ENCODE measurements around the gene IGF1.

IGF1 gene

DNA sequence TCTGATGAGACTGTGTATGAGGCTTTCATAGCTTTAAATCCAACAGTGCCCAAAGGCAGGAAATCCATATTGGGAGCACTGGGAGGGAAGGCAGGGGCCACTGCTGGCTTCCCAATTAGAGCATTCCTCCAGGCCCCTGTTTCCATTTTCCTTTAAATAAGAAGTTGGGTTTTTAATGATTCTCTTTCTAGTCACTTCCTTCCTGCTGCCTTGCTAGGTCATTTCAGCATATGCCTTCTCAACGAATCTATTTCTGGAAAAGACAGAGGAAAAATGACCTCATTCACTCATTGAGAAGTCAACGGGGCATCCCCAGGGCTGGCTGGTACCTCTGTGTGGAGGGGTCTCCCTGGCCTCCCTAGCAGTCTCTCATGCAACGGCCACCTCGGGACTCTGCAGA lies 43.5 kb downstream of the IGF1 start:
- Histone ChIP-seq H3K36me3 (ENCODE audit: insufficient read depth, low read length) (no peaks in the 10 kb centered on the region), H3K9ac (ENCODE audit: low read depth, low read length) (no peak overlapping the region), H3K4me1 (ENCODE audit: insufficient read depth, low read length) (no peaks in the 10 kb centered on the region), H3K4me3 (ENCODE audit: low read depth in 1 of 2, low read length in 2 of 2) (no peak overlapping the region), H3K79me2 (ENCODE audit: insufficient read depth, low read length) (no peaks in the 10 kb centered on the region), H3K27ac (ENCODE audit: low read length) (no peak overlapping the region), H4K20me1 (ENCODE audit: insufficient read depth, low read length) (no peaks in the 10 kb centered on the region), H3K9me3 (ENCODE audit: insufficient read depth, low read length, severe bottlenecking) (no peaks in the 10 kb centered on the region), H3K27me3 (ENCODE audit: insufficient read depth, low read length, poor library complexity) (peaks cover 3% of the 10 kb centered on the region), H2AFZ (ENCODE audit: low read depth, low read length) (no peak overlapping the region), H3K4me2 (ENCODE audit: insufficient read depth, low read length) (no peak overlapping the region)
- no peak for ATAC-seq (ENCODE audit: insufficient read depth, low read depth)
- no peak for DNase-seq
- TF ChIP-seq, protein P1, sequence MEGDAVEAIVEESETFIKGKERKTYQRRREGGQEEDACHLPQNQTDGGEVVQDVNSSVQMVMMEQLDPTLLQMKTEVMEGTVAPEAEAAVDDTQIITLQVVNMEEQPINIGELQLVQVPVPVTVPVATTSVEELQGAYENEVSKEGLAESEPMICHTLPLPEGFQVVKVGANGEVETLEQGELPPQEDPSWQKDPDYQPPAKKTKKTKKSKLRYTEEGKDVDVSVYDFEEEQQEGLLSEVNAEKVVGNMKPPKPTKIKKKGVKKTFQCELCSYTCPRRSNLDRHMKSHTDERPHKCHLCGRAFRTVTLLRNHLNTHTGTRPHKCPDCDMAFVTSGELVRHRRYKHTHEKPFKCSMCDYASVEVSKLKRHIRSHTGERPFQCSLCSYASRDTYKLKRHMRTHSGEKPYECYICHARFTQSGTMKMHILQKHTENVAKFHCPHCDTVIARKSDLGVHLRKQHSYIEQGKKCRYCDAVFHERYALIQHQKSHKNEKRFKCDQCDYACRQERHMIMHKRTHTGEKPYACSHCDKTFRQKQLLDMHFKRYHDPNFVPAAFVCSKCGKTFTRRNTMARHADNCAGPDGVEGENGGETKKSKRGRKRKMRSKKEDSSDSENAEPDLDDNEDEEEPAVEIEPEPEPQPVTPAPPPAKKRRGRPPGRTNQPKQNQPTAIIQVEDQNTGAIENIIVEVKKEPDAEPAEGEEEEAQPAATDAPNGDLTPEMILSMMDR (IDR thresholded peaks at IDR 0.05; ENCODE audit: borderline replicate concordance, extremely low read depth, low read length, poor library complexity, severe bottlenecking) = no peak
- no peak for TF ChIP-seq EZH2 (IDR thresholded peaks at IDR 0.05; ENCODE audit: borderline replicate concordance, low read depth, low read length, severe bottlenecking)

DNA sequence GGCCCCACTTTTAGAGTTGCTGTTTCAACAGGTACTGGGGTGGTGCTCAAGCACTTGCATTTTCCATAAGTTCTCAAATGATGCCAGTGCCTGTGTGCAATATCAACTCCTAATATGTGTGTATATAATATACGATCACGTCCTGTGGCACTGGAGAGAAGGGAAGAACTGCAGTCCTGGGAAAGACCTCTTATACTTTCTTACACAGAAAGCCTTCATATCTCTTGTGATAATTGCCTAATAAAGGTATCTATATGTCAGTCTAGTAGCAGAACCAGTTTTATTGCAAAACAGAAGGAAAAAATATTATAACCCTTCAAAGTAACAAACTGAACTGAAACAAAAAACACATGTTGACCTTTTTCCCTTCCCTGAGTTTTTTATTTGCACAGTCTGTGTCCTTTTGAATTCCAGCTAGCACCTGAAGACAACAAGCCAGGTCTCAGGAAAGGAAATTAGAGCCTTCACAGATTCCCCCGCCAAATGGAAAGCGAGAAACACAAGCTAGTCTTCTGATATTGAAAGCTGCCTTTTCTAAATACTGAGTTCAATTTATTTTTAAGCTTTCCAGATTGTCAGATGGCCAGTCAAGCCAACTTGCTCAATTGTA lies 44.4 kb downstream of the IGF1 start:
- DNase-seq (no peak), ATAC-seq (ENCODE audit: insufficient read depth, low read depth) (no peak)
- Histone ChIP-seq H3K27me3 (ENCODE audit: insufficient read depth, low read length, poor library complexity) (no peaks in the 10 kb centered on the region), H3K4me1 (ENCODE audit: insufficient read depth, low read length) (no peaks in the 10 kb centered on the region), H3K9me3 (ENCODE audit: insufficient read depth, low read length, severe bottlenecking) (no peaks in the 10 kb centered on the region), H3K79me2 (ENCODE audit: insufficient read depth, low read length) (no peaks in the 10 kb centered on the region), H4K20me1 (ENCODE audit: insufficient read depth, low read length) (no peaks in the 10 kb centered on the region), H3K9ac (ENCODE audit: low read depth, low read length) (no peak overlapping the region), H3K4me2 (ENCODE audit: insufficient read depth, low read length) (no peak overlapping the region), H3K27ac (ENCODE audit: low read length) (no peak overlapping the region), H3K4me3 (ENCODE audit: low read depth in 1 of 2, low read length in 2 of 2) (no peak overlapping the region), H2AFZ (ENCODE audit: low read depth, low read length) (no peak overlapping the region), H3K36me3 (ENCODE audit: insufficient read depth, low read length) (no peaks in the 10 kb centered on the region)
- TF ChIP-seq, protein P1 (IDR thresholded peaks at IDR 0.05; ENCODE audit: borderline replicate concordance, extremely low read depth, low read length, poor library complexity, severe bottlenecking) = no peak
- TF ChIP-seq EZH2 (IDR thresholded peaks at IDR 0.05; ENCODE audit: borderline replicate concordance, low read depth, low read length, severe bottlenecking) = no peak

DNA sequence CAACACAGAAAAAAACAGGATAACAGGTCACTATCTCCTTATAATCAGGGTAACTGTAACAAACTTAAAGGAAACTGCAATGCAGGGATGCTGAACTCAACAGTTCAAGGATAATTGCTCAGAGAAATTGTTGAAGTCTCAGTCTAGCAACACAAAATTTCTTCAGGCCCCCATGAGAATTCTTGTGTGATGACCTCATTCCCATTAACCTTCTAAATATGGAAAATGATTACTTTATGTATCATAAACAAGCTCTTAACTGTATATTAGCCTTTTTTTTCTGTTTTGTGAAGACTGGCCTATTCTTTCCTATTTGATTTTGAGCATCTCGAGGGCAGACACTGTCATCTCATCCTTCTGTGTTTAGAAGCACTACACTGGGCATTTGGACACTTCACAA lies 47.1 kb downstream of the IGF1 start:
- Histone ChIP-seq H3K9ac (ENCODE audit: low read depth, low read length) (no peak overlapping the region), H3K79me2 (ENCODE audit: insufficient read depth, low read length) (no peaks in the 10 kb centered on the region), H2AFZ (ENCODE audit: low read depth, low read length) (no peak overlapping the region), H3K27me3 (ENCODE audit: insufficient read depth, low read length, poor library complexity) (peaks cover 5% of the 10 kb centered on the region), H3K4me3 (ENCODE audit: low read depth in 1 of 2, low read length in 2 of 2) (no peak overlapping the region), H3K4me1 (ENCODE audit: insufficient read depth, low read length) (no peaks in the 10 kb centered on the region), H3K4me2 (ENCODE audit: insufficient read depth, low read length) (no peak overlapping the region), H3K27ac (ENCODE audit: low read length) (no peak overlapping the region), H3K36me3 (ENCODE audit: insufficient read depth, low read length) (no peaks in the 10 kb centered on the region), H4K20me1 (ENCODE audit: insufficient read depth, low read length) (no peaks in the 10 kb centered on the region), H3K9me3 (ENCODE audit: insufficient read depth, low read length, severe bottlenecking) (no peaks in the 10 kb centered on the region)
- no peak for DNase-seq
- ATAC-seq (ENCODE audit: insufficient read depth, low read depth) = no peak
- TF ChIP-seq, protein P1 (IDR thresholded peaks at IDR 0.05; ENCODE audit: borderline replicate concordance, extremely low read depth, low read length, poor library complexity, severe bottlenecking) = no peak
- no peak for TF ChIP-seq EZH2 (IDR thresholded peaks at IDR 0.05; ENCODE audit: borderline replicate concordance, low read depth, low read length, severe bottlenecking)

Measured in DND-41 (cell line).